ENCODE data around the gene TMEM87B. TPM values are rescaled to one million over a fixed set of nuclear protein-coding genes. Genes with fewer than 3 reads are reported as not detected.

Gene TMEM87B
- total RNA-seq, 1 experiment from 2014 or later: 10.5 TPM

- Histone ChIP-seq H4K20me1 (ENCODE audit: control insufficient read depth, insufficient read depth, insufficient read length) (no peaks in the 10 kb centered on the region), H3K18ac (ENCODE audit: insufficient read length, low read depth, low read length) (no peak overlapping the region), H4K5ac (ENCODE audit: insufficient read length, low read depth, low read length) (no peak overlapping the region), H3K56ac (ENCODE audit: insufficient read length, low read depth, low read length) (no peak overlapping the region), H3K27me3 (ENCODE audit: insufficient read depth, low read length) (no peaks in the 10 kb centered on the region), H3K9ac (ENCODE audit: extremely low read depth, insufficient read length, low read length) (no peak overlapping the region), H2BK5ac (ENCODE audit: insufficient read length, low read length) (no peak overlapping the region), H3K23me2 (ENCODE audit: insufficient read length, low read depth, low read length, poor library complexity, severe bottlenecking) (no peaks in the 10 kb centered on the region), H2AK5ac (ENCODE audit: insufficient read length, low read length) (no peak overlapping the region), H3K23ac (ENCODE audit: insufficient read length, low read depth, low read length) (no peak overlapping the region), H4K8ac (replicated peaks; ENCODE audit: insufficient read length, low read depth, low read length) (no peak overlapping the region), H3K27ac (ENCODE audit: insufficient read length, low read depth, low read length) (no peak overlapping the region), H3K9me3 (ENCODE audit: control insufficient read depth, low read depth, low read length) (no peaks in the 10 kb centered on the region), H2BK15ac (ENCODE audit: low read depth, low read length) (no peak overlapping the region), H3T11ph (ENCODE audit: low read length) (no peak overlapping the region), H2AFZ (ENCODE audit: low read length) (no peak overlapping the region), H4K91ac (ENCODE audit: insufficient read length, low read depth, low read length) (no peak overlapping the region), H3K79me2 (ENCODE audit: insufficient read depth, low read length) (no peaks in the 10 kb centered on the region), H2BK12ac (ENCODE audit: insufficient read length, low read depth, low read length) (no peak overlapping the region), H3K14ac (ENCODE audit: insufficient read depth, low read length) (no peak overlapping the region), H3K79me1 (ENCODE audit: insufficient read depth, low read depth, low read length, poor library complexity, severe bottlenecking) (no peaks in the 10 kb centered on the region), H3K4me2 (ENCODE audit: insufficient read depth, insufficient read length, low read length) (no peak overlapping the region), H3K4ac (ENCODE audit: low read depth, low read length) (no peak overlapping the region), H3K4me1 (ENCODE audit: insufficient read depth, low read length) (peaks cover 2% of the 10 kb centered on the region; the same call in 1 of the 2 replicates), H2BK120ac (ENCODE audit: low read depth, low read length, poor library complexity, severe bottlenecking) (no peak overlapping the region), H2BK20ac (ENCODE audit: low read depth, low read length, poor library complexity, severe bottlenecking) (no peak overlapping the region)
- Mint-ChIP-seq H3K4me1 (peaks cover 0 to 7% of the 10 kb centered on the region in 2 experiments; a peak in 2 of 4 replicates), H3K36me3 (ENCODE audit: insufficient read depth in 1 of 3, low read depth in 3 of 3) (peaks cover 2 to 23% (median 22%) of the 10 kb centered on the region in 3 experiments), H3K27ac (no peak overlapping the region; a peak in 1 of 7 replicates), H3K9me3 (no peaks in the 10 kb centered on the region), H3K27me3 (ENCODE audit: low read depth) (no peaks in the 10 kb centered on the region), H3K4me3 (no peak overlapping the region)
- no peak for DNase-seq
- no CpG with 5 or more reads among the region's 1 CpG for WGBS (ENCODE audit: extremely low coverage, insufficient read length, low lambda C conversion rate)
- no peak for TF ChIP-seq CTCF (conservative IDR thresholded peaks at IDR 0.05)
Measured at GRCh38 chr2:112081262-112081661, 26.2 kb downstream of the TMEM87B start.
